Smooth muscle cell (in vitro differentiated cells): Measurements from ENCODE around the gene TAF6L. TPM values are rescaled to one million over a fixed set of nuclear protein-coding genes. Genes with fewer than 3 reads are reported as not detected.

Source experiments
- DNase-seq: peaks from one replicate; lab custom pipeline; 2025; ENCODE audit not compliant: unreplicated experiment; lab: John Stamatoyannopoulos, UW
- H2AFZ ChIP-seq: fragments of 200-600 bp; sonication (generic); 2 replicates; pipeline ENCODE4 v1.6.0; 2016; ENCODE audit warnings: antibody characterized with exemption, low read depth, mild to moderate bottlenecking
- H3F3A ChIP-seq: fragments of 200-600 bp; sonication (generic); 2 replicates; pipeline ENCODE4 v1.6.0; 2017; ENCODE audit warnings: antibody characterized with exemption, low read depth
- H3K27ac ChIP-seq: fragments of 200-600 bp; sonication (generic); 2 replicates; pipeline ENCODE4 v1.5.1; 2016; ENCODE audit warnings: low read depth, mild to moderate bottlenecking
- H3K27me3 ChIP-seq: fragments of 200-600 bp; sonication (generic); 2 replicates; pipeline ENCODE4 v1.6.1; 2016; ENCODE audit warnings: low read depth, mild to moderate bottlenecking
- H3K36me3 ChIP-seq: fragments of 200-600 bp; sonication (generic); 2 replicates; pipeline ENCODE4 v1.5.1; 2016; ENCODE audit warnings: low read depth
- H3K4me1 ChIP-seq: fragments of 200-600 bp; sonication (generic); 2 replicates; pipeline ENCODE4 v1.5.1; 2016; ENCODE audit warnings: low read depth
- H3K4me2 ChIP-seq: fragments of 200-600 bp; sonication (generic); 2 replicates; pipeline ENCODE4 v1.6.0; 2016; ENCODE audit warnings: mild to moderate bottlenecking
- H3K4me3 ChIP-seq: fragments of 200-600 bp; sonication (generic); 2 replicates; pipeline ENCODE4 v1.5.1; 2016; ENCODE audit warnings: mild to moderate bottlenecking
- H3K79me2 ChIP-seq: fragments of 200-600 bp; sonication (generic); 2 replicates; pipeline ENCODE4 v1.6.0; 2016; ENCODE audit warnings: low read depth, mild to moderate bottlenecking
- H3K9ac ChIP-seq: fragments of 200-600 bp; sonication (generic); 2 replicates; pipeline ENCODE4 v1.6.0; 2016; ENCODE audit warnings: low read depth
- H3K9me3 ChIP-seq: fragments of 200-600 bp; sonication (generic); replicated peaks from 2 replicates; pipeline ENCODE4 v1.5.1; 2016; ENCODE audit warnings: low read depth
- H4K20me1 ChIP-seq: fragments of 200-600 bp; sonication (generic); 2 replicates; pipeline ENCODE4 v1.6.0; 2016; ENCODE audit warnings: low read depth
- whole genome bisulfite sequencing: methylation state at CpG from one replicate; pipeline ENCODE4 v1.1.7; 2016; ENCODE audit warnings: low lambda C conversion rate; 5-methylcytosine and 5-hydroxymethylcytosine counted together
- polyA plus RNA-seq: library from polyadenylated mRNA; unstranded; fragments of >200 nt; fragmentation: Nextera tagmentation; extraction: Ambion mirVana; gene quantifications from 2 replicates; pipeline ENCODE4 v1.2.1, GENCODE V29; 2016
- total RNA-seq: library from RNA; depleted of rRNA; stranded (reverse); fragments of >200 nt; gene quantifications from 2 replicates; pipeline ENCODE4 v1.2.3, GENCODE V29; 2014
- TF ChIP-seq, protein P1 (sequence below): fragments of 200-600 bp; sonication (generic); IDR thresholded peaks from 2 replicates; pipeline ENCODE4 v1.5.1; 2017; ENCODE audit warnings: borderline replicate concordance, mild to moderate bottlenecking, antibody characterized with exemption; ENCODE audit not compliant: insufficient read depth, poor library complexity, severe bottlenecking

The TAF6L gene
- total and polyA plus RNA-seq, 2 experiments from 2014 or later, result 11.9 to 18.6 TPM

DNA sequence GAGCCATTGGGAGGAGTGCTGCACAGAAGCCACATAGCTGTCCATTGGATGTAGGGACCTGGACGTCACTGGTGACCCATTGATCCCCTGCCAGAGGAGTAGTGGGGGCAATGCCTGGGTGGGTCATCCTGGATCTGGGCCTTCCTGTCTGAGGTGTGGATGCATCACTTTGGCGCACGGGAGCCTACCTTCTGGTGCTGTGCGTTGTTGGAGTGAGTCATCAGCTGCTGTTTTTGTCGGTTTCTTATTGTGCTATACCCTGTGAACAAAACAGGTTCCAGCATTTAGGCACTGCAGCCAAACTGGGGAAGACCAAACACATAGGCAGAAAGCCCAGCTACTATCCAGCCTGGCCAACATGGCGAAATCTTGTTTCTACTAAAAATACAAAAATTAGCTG is 3.2 kb downstream of the TAF6L start:
- Histone ChIP-seq H3K4me1 (peaks cover 13% of the 10 kb centered on the region), H3K36me3 (no peaks in the 10 kb centered on the region), H3K9me3 (no peaks in the 10 kb centered on the region), H2AFZ (no peak overlapping the region), H3K27ac (no peak overlapping the region), H3K4me2 (no peak overlapping the region), H3K27me3 (no peaks in the 10 kb centered on the region), H3K4me3 (no peak overlapping the region), H3F3A (peaks cover 3% of the 10 kb centered on the region), H3K9ac (no peak overlapping the region), H3K79me2 (peaks cover 14% of the 10 kb centered on the region), H4K20me1 (no peaks in the 10 kb centered on the region)
- DNase-seq, result no peak
- TF ChIP-seq, protein P1, sequence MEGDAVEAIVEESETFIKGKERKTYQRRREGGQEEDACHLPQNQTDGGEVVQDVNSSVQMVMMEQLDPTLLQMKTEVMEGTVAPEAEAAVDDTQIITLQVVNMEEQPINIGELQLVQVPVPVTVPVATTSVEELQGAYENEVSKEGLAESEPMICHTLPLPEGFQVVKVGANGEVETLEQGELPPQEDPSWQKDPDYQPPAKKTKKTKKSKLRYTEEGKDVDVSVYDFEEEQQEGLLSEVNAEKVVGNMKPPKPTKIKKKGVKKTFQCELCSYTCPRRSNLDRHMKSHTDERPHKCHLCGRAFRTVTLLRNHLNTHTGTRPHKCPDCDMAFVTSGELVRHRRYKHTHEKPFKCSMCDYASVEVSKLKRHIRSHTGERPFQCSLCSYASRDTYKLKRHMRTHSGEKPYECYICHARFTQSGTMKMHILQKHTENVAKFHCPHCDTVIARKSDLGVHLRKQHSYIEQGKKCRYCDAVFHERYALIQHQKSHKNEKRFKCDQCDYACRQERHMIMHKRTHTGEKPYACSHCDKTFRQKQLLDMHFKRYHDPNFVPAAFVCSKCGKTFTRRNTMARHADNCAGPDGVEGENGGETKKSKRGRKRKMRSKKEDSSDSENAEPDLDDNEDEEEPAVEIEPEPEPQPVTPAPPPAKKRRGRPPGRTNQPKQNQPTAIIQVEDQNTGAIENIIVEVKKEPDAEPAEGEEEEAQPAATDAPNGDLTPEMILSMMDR, result no peak
- 94% methylated on average over 6 of the region's 6 CpGs for WGBS

- H3K4me2 ChIP-seq, result no peak overlapping the region
- 92% methylated on average over 16 of the region's 17 CpGs for WGBS
- H2AFZ ChIP-seq, result no peak overlapping the region
- TF ChIP-seq, protein P1, result no peak
- H3K9me3 ChIP-seq, result no peaks in the 10 kb centered on the region
- H3K4me1 ChIP-seq, result peaks cover 2% of the 10 kb centered on the region
- peaks cover 14% of the 10 kb centered on the region for H3K79me2 ChIP-seq
- DNase-seq, result no peak
- no peaks in the 10 kb centered on the region for H3K36me3 ChIP-seq
- no peaks in the 10 kb centered on the region for H4K20me1 ChIP-seq
- H3K9ac ChIP-seq, result no peak overlapping the region
- H3F3A ChIP-seq, result no peaks in the 10 kb centered on the region
- H3K27ac ChIP-seq, result no peak overlapping the region
- H3K4me3 ChIP-seq, result no peak overlapping the region
- no peaks in the 10 kb centered on the region for H3K27me3 ChIP-seq
Measured at GRCh38 chr11:62775646-62776045, 4.5 kb downstream of the TAF6L start.

GRCh38 chr11:62777389-62777788 is 6.2 kb downstream of the TAF6L start:
- 76% methylated on average over 2 of the region's 2 CpGs for WGBS
- H3K4me3 ChIP-seq, result no peak overlapping the region

GRCh38 chr11:62778441-62778840 is 7.2 kb downstream of the TAF6L start:
- H3K4me2 ChIP-seq, result no peak overlapping the region
- no peaks in the 10 kb centered on the region for H3K36me3 ChIP-seq
- H3K9ac ChIP-seq, result no peak overlapping the region
- no peak overlapping the region for H3K4me3 ChIP-seq
- no peak overlapping the region for H3K27ac ChIP-seq
- H3K79me2 ChIP-seq, result peaks cover 5% of the 10 kb centered on the region
- H3K9me3 ChIP-seq, result no peaks in the 10 kb centered on the region
- 97% methylated on average over 3 of the region's 3 CpGs for WGBS
- no peak overlapping the region for H2AFZ ChIP-seq
- no peaks in the 10 kb centered on the region for H3K4me1 ChIP-seq
- no peaks in the 10 kb centered on the region for H4K20me1 ChIP-seq
- TF ChIP-seq, protein P1, result no peak
- no peak for DNase-seq
- no peaks in the 10 kb centered on the region for H3F3A ChIP-seq
- no peaks in the 10 kb centered on the region for H3K27me3 ChIP-seq

More at GRCh38 chr11:62777389-62777788, 6.2 kb downstream of the TAF6L start:
- TF ChIP-seq, protein P1, result no peak
- H3K27me3 ChIP-seq, result no peaks in the 10 kb centered on the region
- peaks cover 7% of the 10 kb centered on the region for H3K79me2 ChIP-seq
- no peaks in the 10 kb centered on the region for H3K4me1 ChIP-seq
- no peaks in the 10 kb centered on the region for H3K36me3 ChIP-seq
- H2AFZ ChIP-seq, result no peak overlapping the region
- no peaks in the 10 kb centered on the region for H4K20me1 ChIP-seq
- no peak overlapping the region for H3K27ac ChIP-seq
- no peak overlapping the region for H3K4me2 ChIP-seq
- no peak for DNase-seq
- no peak overlapping the region for H3K9ac ChIP-seq
- no peaks in the 10 kb centered on the region for H3F3A ChIP-seq
- H3K9me3 ChIP-seq, result no peaks in the 10 kb centered on the region
